Measurements from ENCODE around the gene TSPAN15.

TSPAN15 gene

DNA sequence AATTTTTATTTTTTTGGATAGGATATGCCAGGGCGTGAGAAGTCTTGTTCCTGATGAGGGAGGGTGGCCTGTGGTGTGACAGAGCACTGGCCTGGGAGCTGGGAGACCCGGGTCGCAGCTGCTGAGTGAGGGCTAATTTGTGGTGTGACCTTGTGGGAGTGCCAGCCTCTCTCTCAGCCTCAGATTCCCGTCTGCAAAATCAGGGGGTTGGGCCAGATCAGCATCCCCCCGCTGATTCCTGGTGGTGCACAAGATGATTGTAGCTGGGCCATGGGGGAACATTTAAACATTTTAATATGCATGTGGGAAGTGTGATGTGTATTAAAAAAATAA lies 14.9 kb downstream of the TSPAN15 start:
- H3K27me3 ChIP-seq (ENCODE audit: insufficient read depth, low read length, poor library complexity, severe bottlenecking): no peaks in the 10 kb centered on the region
- H3F3A ChIP-seq (ENCODE audit: low read depth): no peaks in the 10 kb centered on the region
- no peaks in the 10 kb centered on the region for H4K20me1 ChIP-seq (ENCODE audit: insufficient read depth, low read length, poor library complexity, severe bottlenecking)
- TF ChIP-seq EZH2phosphoT487 (IDR thresholded peaks at IDR 0.05; ENCODE audit: borderline replicate concordance): no peak
- TF ChIP-seq, protein P1, sequence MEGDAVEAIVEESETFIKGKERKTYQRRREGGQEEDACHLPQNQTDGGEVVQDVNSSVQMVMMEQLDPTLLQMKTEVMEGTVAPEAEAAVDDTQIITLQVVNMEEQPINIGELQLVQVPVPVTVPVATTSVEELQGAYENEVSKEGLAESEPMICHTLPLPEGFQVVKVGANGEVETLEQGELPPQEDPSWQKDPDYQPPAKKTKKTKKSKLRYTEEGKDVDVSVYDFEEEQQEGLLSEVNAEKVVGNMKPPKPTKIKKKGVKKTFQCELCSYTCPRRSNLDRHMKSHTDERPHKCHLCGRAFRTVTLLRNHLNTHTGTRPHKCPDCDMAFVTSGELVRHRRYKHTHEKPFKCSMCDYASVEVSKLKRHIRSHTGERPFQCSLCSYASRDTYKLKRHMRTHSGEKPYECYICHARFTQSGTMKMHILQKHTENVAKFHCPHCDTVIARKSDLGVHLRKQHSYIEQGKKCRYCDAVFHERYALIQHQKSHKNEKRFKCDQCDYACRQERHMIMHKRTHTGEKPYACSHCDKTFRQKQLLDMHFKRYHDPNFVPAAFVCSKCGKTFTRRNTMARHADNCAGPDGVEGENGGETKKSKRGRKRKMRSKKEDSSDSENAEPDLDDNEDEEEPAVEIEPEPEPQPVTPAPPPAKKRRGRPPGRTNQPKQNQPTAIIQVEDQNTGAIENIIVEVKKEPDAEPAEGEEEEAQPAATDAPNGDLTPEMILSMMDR (conservative IDR thresholded peaks at IDR 0.05; ENCODE audit: low read length): no peak
- no peak overlapping the region for H3K4me2 ChIP-seq (ENCODE audit: low read depth, low read length, poor library complexity, severe bottlenecking)
- H3K9ac ChIP-seq (ENCODE audit: low read depth, low read length, poor library complexity, severe bottlenecking): no peak overlapping the region
- no peak overlapping the region for H2AFZ ChIP-seq (ENCODE audit: low read length)
- no peaks in the 10 kb centered on the region for H3K9me2 ChIP-seq (replicated peaks; ENCODE audit: low read depth, low read length)
- no peaks in the 10 kb centered on the region for H3K36me3 ChIP-seq (ENCODE audit: insufficient read depth, low read length)
- H3K79me2 ChIP-seq (ENCODE audit: insufficient read depth, low read length): no peaks in the 10 kb centered on the region
- peaks cover 32% of the 10 kb centered on the region for H3K4me1 ChIP-seq (ENCODE audit: insufficient read depth, low read length, poor library complexity, severe bottlenecking)
- no peak overlapping the region for H3K4me3 ChIP-seq (ENCODE audit: low read length, poor library complexity, severe bottlenecking)
- H3K9me3 ChIP-seq (ENCODE audit: insufficient read depth, low read depth, low read length): no peaks in the 10 kb centered on the region

DNA sequence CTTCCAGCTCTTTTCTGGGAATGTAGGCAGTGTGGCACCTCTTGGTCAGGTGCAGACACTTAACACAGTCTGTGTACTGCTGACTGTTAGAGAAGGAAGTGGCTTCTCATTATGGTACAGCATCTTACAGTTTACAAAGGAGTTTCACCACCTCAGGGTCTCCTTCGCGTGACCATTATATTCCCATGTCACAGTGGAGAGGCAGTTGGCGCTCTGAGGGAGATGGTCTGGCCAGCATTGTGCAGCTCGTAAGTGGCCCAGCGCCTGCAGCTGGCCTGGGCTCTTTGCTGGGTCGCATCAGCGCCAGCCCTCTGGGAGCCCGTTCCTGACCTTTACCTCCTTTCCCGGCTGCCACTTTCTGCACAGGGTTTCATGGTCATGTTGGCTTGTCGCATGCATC lies 15.4 kb downstream of the TSPAN15 start:
- TF ChIP-seq, protein P1 (conservative IDR thresholded peaks at IDR 0.05; ENCODE audit: low read length): no peak
- TF ChIP-seq EZH2phosphoT487 (IDR thresholded peaks at IDR 0.05; ENCODE audit: borderline replicate concordance): no peak
- Histone ChIP-seq H3K9ac (ENCODE audit: low read depth, low read length, poor library complexity, severe bottlenecking) (no peak overlapping the region), H3K4me1 (ENCODE audit: insufficient read depth, low read length, poor library complexity, severe bottlenecking) (peaks cover 28% of the 10 kb centered on the region), H3K79me2 (ENCODE audit: insufficient read depth, low read length) (no peaks in the 10 kb centered on the region), H3K9me3 (ENCODE audit: insufficient read depth, low read depth, low read length) (no peaks in the 10 kb centered on the region), H2AFZ (ENCODE audit: low read length) (peak overlapping the region; percentile 56; the same call in 1 of the 2 replicates), H3K4me2 (ENCODE audit: low read depth, low read length, poor library complexity, severe bottlenecking) (no peak overlapping the region), H4K20me1 (ENCODE audit: insufficient read depth, low read length, poor library complexity, severe bottlenecking) (no peaks in the 10 kb centered on the region), H3F3A (ENCODE audit: low read depth) (no peaks in the 10 kb centered on the region), H3K9me2 (replicated peaks; ENCODE audit: low read depth, low read length) (no peaks in the 10 kb centered on the region), H3K4me3 (ENCODE audit: low read length, poor library complexity, severe bottlenecking) (no peak overlapping the region), H3K36me3 (ENCODE audit: insufficient read depth, low read length) (no peaks in the 10 kb centered on the region), H3K27me3 (ENCODE audit: insufficient read depth, low read length, poor library complexity, severe bottlenecking) (no peaks in the 10 kb centered on the region)

DNA sequence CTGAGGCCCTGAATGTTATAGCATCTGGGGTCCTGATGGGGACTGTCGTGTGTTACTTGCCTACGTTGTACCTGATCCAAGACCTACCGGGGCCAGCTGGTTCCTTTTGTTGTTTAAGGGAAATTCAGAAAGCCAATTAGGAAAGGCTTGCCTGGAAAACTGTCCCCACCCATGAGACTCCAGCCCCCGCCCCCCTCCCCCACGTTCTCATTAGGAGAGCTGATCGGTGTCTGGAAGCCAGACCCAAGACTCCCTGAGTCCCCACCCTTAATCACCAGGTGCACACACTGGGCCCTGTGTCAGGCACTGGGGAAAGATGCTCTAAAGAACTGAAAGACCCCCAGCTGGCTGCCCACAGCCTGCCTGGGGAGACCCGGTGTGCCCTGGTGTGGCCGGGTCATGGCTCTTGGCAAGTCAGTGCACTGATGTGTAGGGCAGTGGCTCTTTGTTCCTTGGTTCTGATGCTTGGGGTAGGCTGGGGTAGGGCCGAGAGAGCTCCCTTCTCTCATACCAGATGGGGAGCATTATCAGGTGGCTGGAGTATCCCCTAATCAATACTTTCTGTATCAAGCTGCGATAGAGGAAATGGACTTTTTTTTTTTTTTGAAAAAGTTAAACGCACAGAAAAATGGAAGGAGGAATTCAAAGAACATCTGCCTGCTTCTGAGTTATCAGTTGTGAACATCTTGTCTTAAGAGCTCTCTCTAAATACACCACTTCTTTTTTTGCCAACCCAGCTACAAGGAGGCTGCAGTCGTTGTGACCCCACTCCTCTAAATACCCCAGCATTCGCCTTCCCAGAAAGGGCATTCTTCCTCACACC lies 16.9 kb downstream of the TSPAN15 start:
- Histone ChIP-seq H3K4me3 (ENCODE audit: low read length, poor library complexity, severe bottlenecking) (no peak overlapping the region), H4K20me1 (ENCODE audit: insufficient read depth, low read length, poor library complexity, severe bottlenecking) (no peaks in the 10 kb centered on the region), H3K9ac (ENCODE audit: low read depth, low read length, poor library complexity, severe bottlenecking) (no peak overlapping the region), H3K36me3 (ENCODE audit: insufficient read depth, low read length) (no peaks in the 10 kb centered on the region), H3K9me2 (replicated peaks; ENCODE audit: low read depth, low read length) (no peaks in the 10 kb centered on the region), H3K4me1 (ENCODE audit: insufficient read depth, low read length, poor library complexity, severe bottlenecking) (peaks cover 32% of the 10 kb centered on the region), H3K4me2 (ENCODE audit: low read depth, low read length, poor library complexity, severe bottlenecking) (no peak overlapping the region), H2AFZ (ENCODE audit: low read length) (no peak overlapping the region), H3K9me3 (ENCODE audit: insufficient read depth, low read depth, low read length) (no peaks in the 10 kb centered on the region), H3F3A (ENCODE audit: low read depth) (no peaks in the 10 kb centered on the region), H3K27me3 (ENCODE audit: insufficient read depth, low read length, poor library complexity, severe bottlenecking) (no peaks in the 10 kb centered on the region), H3K79me2 (ENCODE audit: insufficient read depth, low read length) (no peaks in the 10 kb centered on the region)
- TF ChIP-seq, protein P1 (conservative IDR thresholded peaks at IDR 0.05; ENCODE audit: low read length): no peak
- no peak for TF ChIP-seq EZH2phosphoT487 (IDR thresholded peaks at IDR 0.05; ENCODE audit: borderline replicate concordance)
